Measurements from ENCODE around the gene RPL13A. TPM values are rescaled to one million over a fixed set of nuclear protein-coding genes. Genes with fewer than 3 reads are reported as not detected.
"Not testable (repeated sequence)": the region's sequence is repeated elsewhere in the genome, so short reads cannot be mapped to it uniquely, and the experiment has no call there.

RPL13A gene
- polyA plus RNA-seq, 2 donors, result 1,631 to 2,695 TPM

DNA sequence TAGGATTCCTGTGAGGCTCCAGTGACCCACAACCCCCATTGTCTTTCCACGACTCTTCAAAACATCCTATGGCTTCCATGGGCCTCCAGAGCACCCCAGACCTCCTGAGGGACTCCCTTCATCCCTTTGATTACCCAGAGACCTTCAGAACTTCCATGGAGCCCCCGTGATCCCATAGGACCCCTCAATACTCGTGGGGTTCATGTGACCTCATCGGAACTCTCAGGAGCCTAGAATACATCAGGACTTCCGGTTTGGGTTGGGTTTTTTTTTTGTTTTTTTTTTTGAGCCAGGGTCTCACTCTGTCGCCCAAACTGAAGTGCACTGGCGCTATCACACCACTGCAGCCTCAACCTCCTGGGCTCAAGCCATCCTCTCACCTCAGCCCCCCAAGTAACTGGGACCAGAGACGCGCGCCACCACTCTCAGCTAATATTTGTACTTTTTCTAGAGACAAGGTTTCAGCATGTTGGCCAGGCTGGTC is 33.6 kb upstream of the RPL13A start:
- Histone ChIP-seq H3K9me3 (ENCODE audit: control insufficient read depth in 2 of 2, insufficient read depth in 1 of 2, low read depth in 1 of 2, low read length in 1 of 2) (no peaks in the 10 kb centered on the region), H3K27me3 (ENCODE audit: control insufficient read depth in 1 of 2, insufficient read depth in 2 of 2, low read length in 2 of 2) (no peaks in the 10 kb centered on the region), H3K4me3 (ENCODE audit: low read depth in 1 of 2, low read length in 2 of 2) (peak overlapping the region; percentile 64 to 75), H3K36me3 (ENCODE audit: control insufficient read depth in 2 of 2, insufficient read depth in 2 of 2, low read length in 1 of 2) (peaks cover 0 to 5% of the 10 kb centered on the region in 2 donors), H3K4me1 (ENCODE audit: control insufficient read depth in 2 of 2, insufficient read depth in 2 of 2, low read length in 1 of 2) (peaks cover 0 to under 1% of the 10 kb centered on the region in 2 donors), H3K27ac (ENCODE audit: low read depth in 2 of 2, low read length in 1 of 2) (peak overlapping the region; percentile 91 to 100)
- 35 to 37% methylated on average over 10 of the region's 10 CpGs for WGBS, 2 donors

DNA sequence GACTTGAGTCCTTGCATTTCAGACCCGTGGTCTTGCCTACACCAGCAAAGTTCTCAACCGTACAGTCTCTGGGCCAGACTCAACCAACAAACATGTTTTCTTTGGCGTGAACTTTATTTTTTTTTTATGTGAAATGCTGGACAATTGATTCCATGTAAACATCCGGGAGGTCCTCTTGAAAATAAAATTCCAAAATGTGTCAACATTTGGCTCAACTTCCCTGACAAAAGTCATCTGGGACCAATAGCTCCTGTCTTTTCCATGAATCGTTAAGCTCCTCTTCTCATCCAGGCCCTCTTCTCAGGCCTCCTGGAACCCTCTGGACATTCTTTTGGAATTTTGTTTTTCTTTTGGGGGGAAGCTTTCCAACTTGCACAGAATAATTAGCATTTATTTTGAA is 31.6 kb upstream of the RPL13A start:
- no peaks in the 10 kb centered on the region for H3K27me3 ChIP-seq (ENCODE audit: control insufficient read depth in 1 of 2, insufficient read depth in 2 of 2, low read length in 2 of 2)
- peaks cover 0 to 6% of the 10 kb centered on the region in 2 donors for H3K36me3 ChIP-seq (ENCODE audit: control insufficient read depth in 2 of 2, insufficient read depth in 2 of 2, low read length in 1 of 2)
- 68 to 72% methylated on average over 5 of the region's 5 CpGs for WGBS, 2 donors
- peaks cover 0 to 2% of the 10 kb centered on the region in 2 donors for H3K4me1 ChIP-seq (ENCODE audit: control insufficient read depth in 2 of 2, insufficient read depth in 2 of 2, low read length in 1 of 2)
- H3K9me3 ChIP-seq (ENCODE audit: control insufficient read depth in 2 of 2, insufficient read depth in 1 of 2, low read depth in 1 of 2, low read length in 1 of 2), result no peaks in the 10 kb centered on the region
- no peak overlapping the region for H3K4me3 ChIP-seq (ENCODE audit: low read depth in 1 of 2, low read length in 2 of 2)
- no peak overlapping the region for H3K27ac ChIP-seq (ENCODE audit: low read depth in 2 of 2, low read length in 1 of 2)

DNA sequence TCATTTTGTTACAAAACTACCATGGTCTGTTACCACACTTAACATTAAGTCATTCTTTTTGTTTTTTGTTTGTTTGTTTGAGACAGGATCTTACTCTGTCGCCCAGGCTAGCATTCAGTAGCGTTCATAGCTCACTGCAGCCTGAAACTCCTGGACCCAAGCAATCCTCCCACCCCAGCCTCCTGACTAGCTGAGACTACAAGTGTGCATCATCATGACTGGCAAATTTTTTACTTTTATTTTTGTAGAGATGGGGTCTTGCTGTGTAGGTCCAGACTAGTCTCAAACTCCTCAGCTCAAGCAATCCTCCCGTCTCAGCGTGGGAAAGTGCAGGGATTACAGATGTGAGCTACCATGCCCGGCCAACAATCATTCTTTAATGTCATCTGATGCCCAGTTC is 31.1 kb upstream of the RPL13A start:
- H3K27me3 ChIP-seq (ENCODE audit: control insufficient read depth in 1 of 2, insufficient read depth in 2 of 2, low read length in 2 of 2), result no peaks in the 10 kb centered on the region
- no peak overlapping the region for H3K27ac ChIP-seq (ENCODE audit: low read depth in 2 of 2, low read length in 1 of 2)
- peaks cover 0 to 6% of the 10 kb centered on the region in 2 donors for H3K36me3 ChIP-seq (ENCODE audit: control insufficient read depth in 2 of 2, insufficient read depth in 2 of 2, low read length in 1 of 2)
- no peak overlapping the region for H3K4me3 ChIP-seq (ENCODE audit: low read depth in 1 of 2, low read length in 2 of 2)
- WGBS, 2 donors, result 79 to 82% methylated on average over 5 of the region's 5 CpGs
- H3K4me1 ChIP-seq (ENCODE audit: control insufficient read depth in 2 of 2, insufficient read depth in 2 of 2, low read length in 1 of 2), result peaks cover 0 to 2% of the 10 kb centered on the region in 2 donors
- H3K9me3 ChIP-seq (ENCODE audit: control insufficient read depth in 2 of 2, insufficient read depth in 1 of 2, low read depth in 1 of 2, low read length in 1 of 2), result no peaks in the 10 kb centered on the region

DNA sequence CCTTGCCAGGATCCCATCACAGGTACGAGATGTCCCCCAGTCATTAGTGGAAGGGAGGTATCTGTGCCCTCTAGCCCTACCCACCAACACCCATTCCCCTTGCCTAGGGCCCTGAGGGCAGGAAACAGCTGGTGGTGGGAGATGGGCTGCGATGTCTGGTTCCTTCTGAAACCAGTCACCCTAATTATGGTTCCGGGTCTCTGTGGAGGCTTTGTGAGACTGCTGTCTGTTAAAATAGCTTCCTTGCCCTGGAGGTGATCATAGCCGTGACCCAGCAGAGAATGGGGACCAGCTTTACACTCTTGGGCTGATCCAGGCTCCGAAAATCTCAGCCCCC is 28.9 kb upstream of the RPL13A start:
- Histone ChIP-seq H3K4me1 (ENCODE audit: control insufficient read depth in 2 of 2, insufficient read depth in 2 of 2, low read length in 1 of 2) (peaks cover 0 to 2% of the 10 kb centered on the region in 2 donors), H3K27ac (ENCODE audit: low read depth in 2 of 2, low read length in 1 of 2) (peak overlapping the region; percentile 0 to 43), H3K36me3 (ENCODE audit: control insufficient read depth in 2 of 2, insufficient read depth in 2 of 2, low read length in 1 of 2) (peaks cover 0 to 14% of the 10 kb centered on the region in 2 donors), H3K4me3 (ENCODE audit: low read depth in 1 of 2, low read length in 2 of 2) (no peak overlapping the region), H3K9me3 (ENCODE audit: control insufficient read depth in 2 of 2, insufficient read depth in 1 of 2, low read depth in 1 of 2, low read length in 1 of 2) (no peaks in the 10 kb centered on the region), H3K27me3 (ENCODE audit: control insufficient read depth in 1 of 2, insufficient read depth in 2 of 2, low read length in 2 of 2) (no peaks in the 10 kb centered on the region)
- WGBS, 2 donors, result 87 to 89% methylated on average over 5 of the region's 5 CpGs

DNA sequence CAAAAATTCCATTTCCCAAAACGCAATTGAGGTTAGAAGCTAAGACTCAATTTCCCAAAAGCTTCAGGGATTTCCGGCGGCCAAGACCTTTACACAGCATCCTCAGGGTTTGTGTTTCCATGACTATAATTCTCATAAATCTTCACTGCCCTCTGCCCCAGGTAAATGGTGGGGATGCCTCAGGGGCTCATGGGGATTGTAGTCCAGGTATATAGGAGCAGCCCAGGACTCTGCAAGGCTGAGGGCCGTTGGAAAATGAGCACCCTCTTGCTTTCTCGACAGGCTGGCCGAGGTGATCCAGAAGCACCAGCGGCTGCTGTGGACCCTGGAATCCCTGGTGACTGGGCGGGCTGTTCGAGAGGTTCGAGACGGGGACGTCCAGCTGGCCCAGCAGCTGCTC is 28.0 kb upstream of the RPL13A start:
- H3K36me3 ChIP-seq (ENCODE audit: control insufficient read depth in 2 of 2, insufficient read depth in 2 of 2, low read length in 1 of 2), result peaks cover 0 to 17% of the 10 kb centered on the region in 2 donors
- WGBS, 2 donors, result 89 to 93% methylated on average over 12 of the region's 12 CpGs

DNA sequence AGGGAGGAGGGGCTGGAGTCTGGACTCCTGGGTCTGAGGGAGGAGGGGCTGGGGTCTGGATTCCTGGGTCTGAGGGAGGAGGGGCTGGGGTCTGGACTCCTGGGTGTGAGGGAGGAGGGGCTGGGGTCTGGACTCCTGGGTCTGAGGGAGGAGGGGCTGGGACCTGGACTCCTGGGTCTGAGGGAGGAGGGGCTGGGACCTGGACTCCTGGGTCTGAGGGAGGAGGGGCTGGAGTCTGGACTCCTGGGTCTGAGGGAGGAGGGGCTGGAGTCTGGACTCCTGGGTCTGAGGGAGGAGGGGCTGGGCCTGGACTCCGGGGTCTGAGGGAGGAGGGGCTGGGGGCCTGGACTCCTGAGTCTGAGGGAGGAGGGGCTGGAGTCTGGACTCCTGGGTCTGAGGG is 26.3 kb upstream of the RPL13A start:
- H3K4me1 ChIP-seq (ENCODE audit: control insufficient read depth in 2 of 2, insufficient read depth in 2 of 2, low read length in 1 of 2); H3K4me3 ChIP-seq (ENCODE audit: low read depth in 1 of 2, low read length in 2 of 2); H3K27me3 ChIP-seq (ENCODE audit: control insufficient read depth in 1 of 2, insufficient read depth in 2 of 2, low read length in 2 of 2); H3K9me3 ChIP-seq (ENCODE audit: control insufficient read depth in 2 of 2, insufficient read depth in 1 of 2, low read depth in 1 of 2, low read length in 1 of 2); H3K27ac ChIP-seq (ENCODE audit: low read depth in 2 of 2, low read length in 1 of 2): not testable (repeated sequence)
- WGBS, 2 donors, result 0% methylated on average over 1 of the region's 1 CpG; no CpG with 5 or more reads in 1 of the 2 donors
- peaks cover 0 to 26% of the 10 kb centered on the region in 2 donors for H3K36me3 ChIP-seq (ENCODE audit: control insufficient read depth in 2 of 2, insufficient read depth in 2 of 2, low read length in 1 of 2)

More for the DNA sequence above, 28.0 kb upstream of the RPL13A start:
- Histone ChIP-seq H3K4me3 (ENCODE audit: low read depth in 1 of 2, low read length in 2 of 2) (no peak overlapping the region), H3K27me3 (ENCODE audit: control insufficient read depth in 1 of 2, insufficient read depth in 2 of 2, low read length in 2 of 2) (no peaks in the 10 kb centered on the region), H3K4me1 (ENCODE audit: control insufficient read depth in 2 of 2, insufficient read depth in 2 of 2, low read length in 1 of 2) (peaks cover 0 to 2% of the 10 kb centered on the region in 2 donors), H3K9me3 (ENCODE audit: control insufficient read depth in 2 of 2, insufficient read depth in 1 of 2, low read depth in 1 of 2, low read length in 1 of 2) (no peaks in the 10 kb centered on the region), H3K27ac (ENCODE audit: low read depth in 2 of 2, low read length in 1 of 2) (no peak overlapping the region)

DNA sequence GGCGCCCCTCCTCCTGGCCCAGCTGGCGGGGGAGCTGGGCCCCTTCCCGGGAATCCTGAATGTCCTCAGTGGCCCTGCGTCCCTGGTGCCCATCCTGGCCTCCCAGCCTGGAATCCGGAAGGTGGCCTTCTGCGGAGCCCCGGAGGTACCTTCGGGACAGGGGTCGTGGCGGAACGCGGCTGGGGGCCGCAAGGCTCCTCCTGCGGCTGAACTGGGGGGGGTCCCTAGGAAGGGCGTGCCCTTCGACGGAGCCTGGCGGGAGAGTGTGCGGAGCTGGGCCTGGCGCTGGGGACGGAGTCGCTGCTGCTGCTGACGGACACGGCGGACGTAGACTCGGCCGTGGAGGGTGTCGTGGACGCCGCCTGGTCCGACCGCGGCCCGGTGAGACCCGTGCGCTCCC is 25.8 kb upstream of the RPL13A start:
- peaks cover 0 to 29% of the 10 kb centered on the region in 2 donors for H3K36me3 ChIP-seq (ENCODE audit: control insufficient read depth in 2 of 2, insufficient read depth in 2 of 2, low read length in 1 of 2)
- peaks cover 0 to 2% of the 10 kb centered on the region in 2 donors for H3K4me1 ChIP-seq (ENCODE audit: control insufficient read depth in 2 of 2, insufficient read depth in 2 of 2, low read length in 1 of 2)
- no peak overlapping the region for H3K27ac ChIP-seq (ENCODE audit: low read depth in 2 of 2, low read length in 1 of 2)
- no peak overlapping the region for H3K4me3 ChIP-seq (ENCODE audit: low read depth in 1 of 2, low read length in 2 of 2)
- no peaks in the 10 kb centered on the region for H3K27me3 ChIP-seq (ENCODE audit: control insufficient read depth in 1 of 2, insufficient read depth in 2 of 2, low read length in 2 of 2)
- no peaks in the 10 kb centered on the region for H3K9me3 ChIP-seq (ENCODE audit: control insufficient read depth in 2 of 2, insufficient read depth in 1 of 2, low read depth in 1 of 2, low read length in 1 of 2)
- WGBS, 2 donors, result 97 to 98% methylated on average over 34 to 37 of the region's 37 CpGs

DNA sequence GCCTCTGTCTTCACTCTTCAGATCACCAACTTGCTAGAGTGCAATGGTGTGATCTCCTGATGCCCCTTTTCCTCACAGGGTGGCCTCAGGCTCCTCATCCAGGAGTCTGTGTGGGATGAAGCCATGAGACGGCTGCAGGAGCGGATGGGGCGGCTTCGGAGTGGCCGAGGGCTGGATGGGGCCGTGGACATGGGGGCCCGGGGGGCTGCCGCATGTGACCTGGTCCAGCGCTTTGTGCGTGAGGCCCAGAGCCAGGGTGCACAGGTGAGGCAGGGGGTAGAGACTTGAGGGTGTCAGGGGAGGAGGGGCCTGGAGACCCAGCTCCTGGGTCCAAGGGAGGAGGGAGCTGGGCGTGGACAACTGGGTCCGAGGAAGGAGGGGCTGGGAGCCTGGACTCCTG is 24.9 kb upstream of the RPL13A start:
- Histone ChIP-seq H3K27me3 (ENCODE audit: control insufficient read depth in 1 of 2, insufficient read depth in 2 of 2, low read length in 2 of 2) (no peaks in the 10 kb centered on the region), H3K4me3 (ENCODE audit: low read depth in 1 of 2, low read length in 2 of 2) (no peak overlapping the region), H3K9me3 (ENCODE audit: control insufficient read depth in 2 of 2, insufficient read depth in 1 of 2, low read depth in 1 of 2, low read length in 1 of 2) (no peaks in the 10 kb centered on the region), H3K36me3 (ENCODE audit: control insufficient read depth in 2 of 2, insufficient read depth in 2 of 2, low read length in 1 of 2) (peaks cover 0 to 29% of the 10 kb centered on the region in 2 donors), H3K4me1 (ENCODE audit: control insufficient read depth in 2 of 2, insufficient read depth in 2 of 2, low read length in 1 of 2) (peaks cover 0 to 2% of the 10 kb centered on the region in 2 donors), H3K27ac (ENCODE audit: low read depth in 2 of 2, low read length in 1 of 2) (no peak overlapping the region)
- 86 to 87% methylated on average over 12 of the region's 12 CpGs for WGBS, 2 donors

DNA sequence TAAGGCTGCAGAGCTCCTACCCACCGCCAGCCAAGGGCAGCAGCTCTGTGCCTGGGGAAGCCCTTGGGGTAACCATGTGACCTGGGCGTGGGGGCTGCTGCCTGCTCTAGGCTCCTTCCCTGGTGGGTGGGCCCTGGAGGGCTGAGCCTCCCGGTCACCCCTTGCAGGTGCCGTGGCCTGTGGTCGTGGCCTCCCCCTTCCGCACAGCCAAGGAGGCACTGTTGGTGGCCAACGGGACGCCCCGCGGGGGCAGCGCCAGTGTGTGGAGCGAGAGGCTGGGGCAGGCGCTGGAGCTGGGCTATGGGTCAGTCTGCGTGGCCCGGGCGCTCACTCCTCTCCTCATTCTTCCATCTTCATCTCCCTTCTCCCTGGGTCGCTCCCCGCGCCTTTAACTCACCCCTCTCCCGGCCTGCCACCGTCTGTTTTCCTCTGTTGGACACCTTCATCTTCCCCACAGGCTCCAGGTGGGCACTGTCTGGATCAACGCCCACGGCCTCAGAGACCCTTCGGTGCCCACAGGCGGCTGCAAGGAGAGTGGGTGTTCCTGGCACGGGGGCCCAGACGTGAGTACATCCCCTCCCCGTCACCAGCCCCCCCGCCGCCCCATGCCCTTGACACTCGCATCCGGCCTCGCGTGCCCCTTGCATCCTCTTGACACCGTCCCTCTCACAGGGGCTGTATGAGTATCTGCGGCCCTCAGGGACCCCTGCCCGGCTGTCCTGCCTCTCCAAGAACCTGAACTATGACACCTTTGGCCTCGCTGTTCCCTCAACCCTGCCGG is 23.3 kb upstream of the RPL13A start:
- 92 to 95% methylated on average over 37 to 39 of the region's 39 CpGs for WGBS, 2 donors
- Histone ChIP-seq H3K9me3 (ENCODE audit: control insufficient read depth in 2 of 2, insufficient read depth in 1 of 2, low read depth in 1 of 2, low read length in 1 of 2) (no peaks in the 10 kb centered on the region), H3K4me3 (ENCODE audit: low read depth in 1 of 2, low read length in 2 of 2) (no peak overlapping the region), H3K36me3 (ENCODE audit: control insufficient read depth in 2 of 2, insufficient read depth in 2 of 2, low read length in 1 of 2) (peaks cover 0 to 27% of the 10 kb centered on the region in 2 donors), H3K27ac (ENCODE audit: low read depth in 2 of 2, low read length in 1 of 2) (no peak overlapping the region), H3K27me3 (ENCODE audit: control insufficient read depth in 1 of 2, insufficient read depth in 2 of 2, low read length in 2 of 2) (no peaks in the 10 kb centered on the region), H3K4me1 (ENCODE audit: control insufficient read depth in 2 of 2, insufficient read depth in 2 of 2, low read length in 1 of 2) (peaks cover 2 to 8% of the 10 kb centered on the region in 2 donors)

DNA sequence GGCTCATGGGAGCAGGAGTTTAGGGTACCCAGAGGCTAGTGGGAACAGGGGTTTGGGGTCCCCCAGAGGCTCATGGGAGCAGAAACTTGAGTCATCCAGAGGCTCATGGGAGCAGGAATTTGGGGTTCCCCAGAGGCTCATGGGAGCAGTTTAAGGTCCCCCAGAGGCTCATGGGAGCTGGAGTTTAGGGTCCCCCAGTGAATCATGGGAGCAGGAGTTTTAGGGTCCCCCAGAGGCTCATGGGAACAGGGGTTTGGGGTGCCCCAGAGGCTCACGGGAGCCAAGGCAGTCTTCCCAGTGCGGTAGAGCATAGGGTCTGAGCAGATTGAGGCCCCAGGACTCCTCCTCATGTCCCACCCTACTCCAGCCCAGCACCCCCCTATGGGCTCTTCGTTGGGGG is 22.0 kb upstream of the RPL13A start:
- Histone ChIP-seq H3K36me3 (ENCODE audit: control insufficient read depth in 2 of 2, insufficient read depth in 2 of 2, low read length in 1 of 2) (peaks cover 0 to 23% of the 10 kb centered on the region in 2 donors), H3K9me3 (ENCODE audit: control insufficient read depth in 2 of 2, insufficient read depth in 1 of 2, low read depth in 1 of 2, low read length in 1 of 2) (no peaks in the 10 kb centered on the region), H3K27me3 (ENCODE audit: control insufficient read depth in 1 of 2, insufficient read depth in 2 of 2, low read length in 2 of 2) (no peaks in the 10 kb centered on the region), H3K4me1 (ENCODE audit: control insufficient read depth in 2 of 2, insufficient read depth in 2 of 2, low read length in 1 of 2) (peaks cover 2 to 11% of the 10 kb centered on the region in 2 donors), H3K4me3 (ENCODE audit: low read depth in 1 of 2, low read length in 2 of 2) (no peak overlapping the region), H3K27ac (ENCODE audit: low read depth in 2 of 2, low read length in 1 of 2) (no peak overlapping the region)
- WGBS, 2 donors, result 93 to 97% methylated on average over 3 of the region's 3 CpGs

Measured in esophagus (tissue), 2 donors.